Measurements from ENCODE around the gene QSOX2. TPM values are rescaled to one million over a fixed set of nuclear protein-coding genes. Genes with fewer than 3 reads are reported as not detected.

The QSOX2 gene
- total RNA-seq, 4 donors from 2014 or later = 5.1 to 23.9 (median 7.4) TPM

DNA sequence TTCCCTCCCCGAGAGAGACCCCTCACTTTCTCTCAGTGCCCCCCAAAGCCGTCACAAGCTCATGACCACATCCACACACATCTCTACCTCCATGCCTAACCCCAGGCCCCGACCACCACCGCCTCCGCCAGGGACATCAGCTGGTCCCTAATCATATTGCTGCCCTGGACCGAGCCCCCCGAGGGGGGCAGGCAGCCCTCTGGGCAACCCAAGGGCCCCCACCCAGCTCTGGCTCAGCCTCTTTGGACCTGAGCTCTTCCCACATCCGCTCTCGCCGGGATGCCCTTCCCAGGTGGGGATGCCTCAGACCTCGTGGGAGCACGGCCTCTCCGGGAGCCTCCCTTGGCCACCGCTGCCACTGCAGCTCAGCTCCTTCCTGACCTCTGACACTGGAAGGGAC lies 59.2 kb downstream of the QSOX2 start:
- Histone ChIP-seq H3K36me3 (no peaks in the 10 kb centered on the region), H3K4me1 (no peaks in the 10 kb centered on the region), H3K27me3 (no peaks in the 10 kb centered on the region), H3K27ac (no peak overlapping the region), H3K9me3 (no peaks in the 10 kb centered on the region), H3K4me3 (no peak overlapping the region)
- TF ChIP-seq, protein P1, sequence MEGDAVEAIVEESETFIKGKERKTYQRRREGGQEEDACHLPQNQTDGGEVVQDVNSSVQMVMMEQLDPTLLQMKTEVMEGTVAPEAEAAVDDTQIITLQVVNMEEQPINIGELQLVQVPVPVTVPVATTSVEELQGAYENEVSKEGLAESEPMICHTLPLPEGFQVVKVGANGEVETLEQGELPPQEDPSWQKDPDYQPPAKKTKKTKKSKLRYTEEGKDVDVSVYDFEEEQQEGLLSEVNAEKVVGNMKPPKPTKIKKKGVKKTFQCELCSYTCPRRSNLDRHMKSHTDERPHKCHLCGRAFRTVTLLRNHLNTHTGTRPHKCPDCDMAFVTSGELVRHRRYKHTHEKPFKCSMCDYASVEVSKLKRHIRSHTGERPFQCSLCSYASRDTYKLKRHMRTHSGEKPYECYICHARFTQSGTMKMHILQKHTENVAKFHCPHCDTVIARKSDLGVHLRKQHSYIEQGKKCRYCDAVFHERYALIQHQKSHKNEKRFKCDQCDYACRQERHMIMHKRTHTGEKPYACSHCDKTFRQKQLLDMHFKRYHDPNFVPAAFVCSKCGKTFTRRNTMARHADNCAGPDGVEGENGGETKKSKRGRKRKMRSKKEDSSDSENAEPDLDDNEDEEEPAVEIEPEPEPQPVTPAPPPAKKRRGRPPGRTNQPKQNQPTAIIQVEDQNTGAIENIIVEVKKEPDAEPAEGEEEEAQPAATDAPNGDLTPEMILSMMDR (IDR thresholded peaks at IDR 0.05) = no peak
- TF ChIP-seq POLR2A (IDR thresholded peaks at IDR 0.05) = no peak
- DNase-seq = no peak

GRCh38 chr9:136185596-136186366 lies 59.8 kb downstream of the QSOX2 start:
- H3K27me3 ChIP-seq = no peaks in the 10 kb centered on the region
- no peak for DNase-seq
- H3K9me3 ChIP-seq = no peaks in the 10 kb centered on the region
- TF ChIP-seq POLR2A (IDR thresholded peaks at IDR 0.05) = no peak
- TF ChIP-seq, protein P1 (IDR thresholded peaks at IDR 0.05) = no peak
- H3K4me3 ChIP-seq = no peak overlapping the region
- no peak overlapping the region for H3K27ac ChIP-seq
- H3K4me1 ChIP-seq = no peaks in the 10 kb centered on the region
- no peaks in the 10 kb centered on the region for H3K36me3 ChIP-seq

DNA sequence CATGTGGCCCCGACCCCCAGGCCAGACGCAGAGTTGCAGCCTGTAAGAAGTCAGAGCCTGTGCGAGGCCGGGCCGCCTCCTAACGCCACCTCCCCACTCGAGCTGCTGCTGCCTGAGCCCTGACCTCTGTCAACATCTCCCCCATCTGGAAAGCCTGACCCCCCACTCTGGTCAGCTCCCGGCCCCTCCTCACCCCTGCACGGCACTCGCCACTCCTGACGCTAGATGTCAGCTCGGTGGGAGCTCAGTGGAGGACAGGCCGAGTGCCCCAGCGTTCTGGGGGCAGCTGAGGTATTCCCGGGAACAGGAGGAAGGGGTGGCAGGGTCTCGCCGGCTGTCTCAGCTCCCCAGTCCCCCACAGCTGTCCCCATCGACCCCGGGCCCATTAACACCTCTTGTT lies 60.5 kb downstream of the QSOX2 start:
- Histone ChIP-seq H3K4me3 (no peak overlapping the region), H3K36me3 (no peaks in the 10 kb centered on the region), H3K27me3 (no peaks in the 10 kb centered on the region), H3K27ac (no peak overlapping the region), H3K9me3 (no peaks in the 10 kb centered on the region), H3K4me1 (no peaks in the 10 kb centered on the region)
- no peak for DNase-seq
- TF ChIP-seq, protein P1 (IDR thresholded peaks at IDR 0.05) = no peak
- TF ChIP-seq POLR2A (IDR thresholded peaks at IDR 0.05) = no peak

DNA sequence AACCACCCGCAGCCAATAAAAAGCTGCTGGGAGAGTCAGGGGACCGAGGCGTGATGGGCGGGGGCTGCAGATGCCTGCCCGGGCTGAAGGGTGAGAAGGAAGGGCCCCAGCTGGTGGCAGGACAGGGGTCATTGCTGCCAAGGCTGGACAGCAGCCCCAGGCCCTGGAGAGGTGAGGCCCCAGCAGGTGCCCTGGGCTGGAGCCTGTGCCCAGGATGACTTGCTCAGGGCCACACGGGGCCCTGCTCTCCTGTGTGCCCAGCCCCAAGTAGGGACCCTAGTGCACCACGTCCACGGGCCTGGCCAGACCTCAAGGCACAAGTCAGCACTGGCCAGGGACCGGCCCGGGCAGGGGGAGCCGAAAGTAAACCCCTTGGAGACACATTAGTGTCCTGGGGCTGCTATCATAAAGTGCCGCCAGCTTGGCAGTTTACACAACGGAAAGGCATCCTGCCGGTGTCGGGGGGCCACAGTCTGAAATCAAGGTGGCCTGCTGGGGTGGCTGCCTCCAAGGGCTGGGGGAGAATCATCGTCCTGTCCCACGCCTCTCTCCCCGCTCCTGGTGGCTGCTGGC lies 62.7 kb downstream of the QSOX2 start:
- TF ChIP-seq, protein P1 (IDR thresholded peaks at IDR 0.05) = no peak
- TF ChIP-seq POLR2A (IDR thresholded peaks at IDR 0.05) = no peak
- no peak overlapping the region for H3K27ac ChIP-seq
- no peaks in the 10 kb centered on the region for H3K27me3 ChIP-seq
- no peaks in the 10 kb centered on the region for H3K36me3 ChIP-seq
- no peak for DNase-seq
- H3K9me3 ChIP-seq = no peaks in the 10 kb centered on the region
- no peaks in the 10 kb centered on the region for H3K4me1 ChIP-seq
- H3K4me3 ChIP-seq = no peak overlapping the region

DNA sequence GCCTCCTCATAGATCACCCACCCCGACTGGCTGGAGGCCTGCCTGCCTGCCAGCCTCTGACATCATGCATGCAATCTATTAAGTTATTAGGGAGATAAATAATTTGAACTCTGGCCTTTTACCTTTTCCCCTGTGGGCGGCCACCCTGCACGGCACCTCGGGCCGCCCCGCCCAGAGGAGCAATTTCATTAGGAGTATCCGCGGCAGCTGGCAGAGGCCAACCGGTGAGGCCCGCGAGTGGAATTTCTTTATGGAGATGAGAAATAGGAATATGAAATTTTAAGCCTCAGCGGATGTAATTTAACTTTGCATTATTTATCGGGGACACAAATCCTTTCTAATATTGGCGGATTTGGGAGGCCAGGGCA lies 63.2 kb downstream of the QSOX2 start:
- H3K27me3 ChIP-seq = no peaks in the 10 kb centered on the region
- H3K9me3 ChIP-seq = no peaks in the 10 kb centered on the region
- TF ChIP-seq, protein P1 (IDR thresholded peaks at IDR 0.05) = no peak
- no peak for TF ChIP-seq POLR2A (IDR thresholded peaks at IDR 0.05)
- no peak for DNase-seq
- no peaks in the 10 kb centered on the region for H3K36me3 ChIP-seq
- H3K4me1 ChIP-seq = no peaks in the 10 kb centered on the region
- H3K27ac ChIP-seq = no peak overlapping the region
- no peak overlapping the region for H3K4me3 ChIP-seq

Measured in Peyer's patch (tissue), 4 donors.